MM.1S (cell line): ENCODE data around the gene BEGAIN.

Experiments used
- DNase-seq: peaks from one replicate; pipeline ENCODE4 v3.0.0-alpha.2; 2015
- H2AFZ ChIP-seq: fragments of 300-600 bp; sonication (generic); 2 replicates; pipeline ENCODE4 v1.6.0; 2016; ENCODE audit warnings: antibody characterized with exemption, low read length
- H3F3A ChIP-seq: fragments of 300-600 bp; sonication (generic); 2 replicates; pipeline ENCODE4 v1.6.1; 2016; ENCODE audit warnings: mild to moderate bottlenecking, antibody characterized with exemption, low read length, moderate library complexity, mixed read lengths; ENCODE audit not compliant: insufficient read depth
- H3K27ac ChIP-seq: fragments of 300-600 bp; sonication (generic); 2 replicates; pipeline ENCODE4 v1.5.1; 2016; ENCODE audit warnings: mild to moderate bottlenecking, low read length
- H3K27me3 ChIP-seq: fragments of 300-600 bp; sonication (generic); replicated peaks from 2 replicates; pipeline ENCODE4 v1.6.0; 2016; ENCODE audit warnings: low read length; ENCODE audit not compliant: insufficient read depth
- H3K36me3 ChIP-seq: fragments of 300-600 bp; sonication (generic); replicated peaks from 2 replicates; pipeline ENCODE4 v1.6.1; 2016; ENCODE audit warnings: mild to moderate bottlenecking, low read length, mixed read lengths; ENCODE audit not compliant: insufficient read depth
- H3K4me1 ChIP-seq: fragments of 300-600 bp; sonication (generic); 2 replicates; pipeline ENCODE4 v1.6.1; 2016; ENCODE audit warnings: low read length, mixed read lengths
- H3K4me2 ChIP-seq: fragments of 300-600 bp; sonication (generic); 2 replicates; pipeline ENCODE4 v1.6.0; 2016; ENCODE audit warnings: low read depth, low read length
- H3K4me3 ChIP-seq: fragments of 300-600 bp; sonication (generic); 2 replicates; pipeline ENCODE4 v1.5.1; 2016; ENCODE audit warnings: low read length, mixed read lengths
- H3K79me2 ChIP-seq: fragments of 300-600 bp; sonication (generic); 2 replicates; pipeline ENCODE4 v1.6.1; 2016; ENCODE audit warnings: mixed run types, low read length, mixed read lengths
- H3K9ac ChIP-seq: fragments of 300-600 bp; sonication (generic); 2 replicates; pipeline ENCODE4 v1.6.1; 2016; ENCODE audit warnings: low read length, mixed read lengths
- H3K9me2 ChIP-seq: fragments of 300-600 bp; sonication (generic); replicated peaks from 2 replicates; pipeline ENCODE4 v1.6.1; 2016; ENCODE audit warnings: mild to moderate bottlenecking, low read length, mixed read lengths; ENCODE audit not compliant: insufficient read depth
- H3K9me3 ChIP-seq: fragments of 300-600 bp; sonication (generic); replicated peaks from 2 replicates; pipeline ENCODE4 v1.6.1; 2016; ENCODE audit warnings: mild to moderate bottlenecking, low read length, mixed read lengths; ENCODE audit not compliant: insufficient read depth
- H4K20me1 ChIP-seq: fragments of 300-600 bp; sonication (generic); 2 replicates; pipeline ENCODE4 v1.6.1; 2016; ENCODE audit warnings: mild to moderate bottlenecking, low read length, moderate library complexity, mixed read lengths; ENCODE audit not compliant: insufficient read depth
- EZH2 ChIP-seq: fragments of 300-600 bp; sonication (generic); optimal IDR thresholded peaks from 2 replicates; pipeline ENCODE3; 2017; ENCODE audit warnings: low read depth, mild to moderate bottlenecking, antibody characterized with exemption, low read length, mixed read lengths
- EZH2phosphoT487 ChIP-seq: fragments of 300-600 bp; sonication (generic); IDR thresholded peaks from 2 replicates; pipeline ENCODE4 v1.6.1; 2018; ENCODE audit warnings: antibody characterized with exemption, low read length
- TF ChIP-seq, protein P1 (sequence below): fragments of 300-600 bp; sonication (generic); IDR thresholded peaks from 2 replicates; pipeline ENCODE4 v1.5.1; 2016; ENCODE audit warnings: antibody characterized with exemption, low read length, mixed read lengths

The BEGAIN gene

DNA sequence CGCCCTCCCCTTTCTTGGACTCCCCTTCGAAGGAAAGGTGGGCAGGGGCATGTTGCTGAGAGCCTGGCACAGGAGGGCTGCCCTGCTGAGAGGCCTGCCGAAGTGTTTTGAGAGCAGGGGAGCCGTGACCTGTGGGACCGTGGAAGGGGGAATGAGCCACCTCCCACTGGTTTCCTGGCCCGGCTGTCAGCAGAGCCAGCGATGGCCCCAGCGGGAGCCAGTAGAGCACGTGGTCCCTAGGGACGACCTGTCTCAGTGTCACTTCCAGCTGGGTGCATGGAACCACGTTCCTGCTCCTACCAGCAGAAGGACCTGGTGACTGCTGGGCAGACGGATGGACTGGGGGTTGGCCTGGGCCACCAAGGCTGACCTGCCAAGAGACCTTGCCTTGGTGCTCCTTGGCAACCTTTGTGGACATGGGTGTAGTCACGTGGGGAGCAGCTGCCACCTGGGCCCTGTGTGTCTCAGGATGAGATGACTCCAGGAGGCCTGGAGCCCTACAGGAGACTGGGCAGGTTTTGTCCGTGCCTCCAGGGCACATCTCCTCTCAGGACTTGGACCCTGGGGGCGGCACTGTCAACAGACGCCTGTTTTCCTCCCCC, 34.6 kb downstream of the BEGAIN start:
- Histone ChIP-seq H3K4me1 (no peaks in the 10 kb centered on the region), H3K36me3 (no peaks in the 10 kb centered on the region), H3K9me2 (no peaks in the 10 kb centered on the region), H3F3A (no peaks in the 10 kb centered on the region), H3K27ac (no peak overlapping the region), H3K4me3 (no peak overlapping the region), H3K9ac (no peak overlapping the region), H3K27me3 (peaks cover 24% of the 10 kb centered on the region), H3K4me2 (no peak overlapping the region), H4K20me1 (no peaks in the 10 kb centered on the region), H2AFZ (no peak overlapping the region), H3K79me2 (no peaks in the 10 kb centered on the region), H3K9me3 (no peaks in the 10 kb centered on the region)
- no peak for DNase-seq
- TF ChIP-seq EZH2phosphoT487 = no peak
- TF ChIP-seq, protein P1, sequence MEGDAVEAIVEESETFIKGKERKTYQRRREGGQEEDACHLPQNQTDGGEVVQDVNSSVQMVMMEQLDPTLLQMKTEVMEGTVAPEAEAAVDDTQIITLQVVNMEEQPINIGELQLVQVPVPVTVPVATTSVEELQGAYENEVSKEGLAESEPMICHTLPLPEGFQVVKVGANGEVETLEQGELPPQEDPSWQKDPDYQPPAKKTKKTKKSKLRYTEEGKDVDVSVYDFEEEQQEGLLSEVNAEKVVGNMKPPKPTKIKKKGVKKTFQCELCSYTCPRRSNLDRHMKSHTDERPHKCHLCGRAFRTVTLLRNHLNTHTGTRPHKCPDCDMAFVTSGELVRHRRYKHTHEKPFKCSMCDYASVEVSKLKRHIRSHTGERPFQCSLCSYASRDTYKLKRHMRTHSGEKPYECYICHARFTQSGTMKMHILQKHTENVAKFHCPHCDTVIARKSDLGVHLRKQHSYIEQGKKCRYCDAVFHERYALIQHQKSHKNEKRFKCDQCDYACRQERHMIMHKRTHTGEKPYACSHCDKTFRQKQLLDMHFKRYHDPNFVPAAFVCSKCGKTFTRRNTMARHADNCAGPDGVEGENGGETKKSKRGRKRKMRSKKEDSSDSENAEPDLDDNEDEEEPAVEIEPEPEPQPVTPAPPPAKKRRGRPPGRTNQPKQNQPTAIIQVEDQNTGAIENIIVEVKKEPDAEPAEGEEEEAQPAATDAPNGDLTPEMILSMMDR = no peak
- TF ChIP-seq EZH2 = no peak

DNA sequence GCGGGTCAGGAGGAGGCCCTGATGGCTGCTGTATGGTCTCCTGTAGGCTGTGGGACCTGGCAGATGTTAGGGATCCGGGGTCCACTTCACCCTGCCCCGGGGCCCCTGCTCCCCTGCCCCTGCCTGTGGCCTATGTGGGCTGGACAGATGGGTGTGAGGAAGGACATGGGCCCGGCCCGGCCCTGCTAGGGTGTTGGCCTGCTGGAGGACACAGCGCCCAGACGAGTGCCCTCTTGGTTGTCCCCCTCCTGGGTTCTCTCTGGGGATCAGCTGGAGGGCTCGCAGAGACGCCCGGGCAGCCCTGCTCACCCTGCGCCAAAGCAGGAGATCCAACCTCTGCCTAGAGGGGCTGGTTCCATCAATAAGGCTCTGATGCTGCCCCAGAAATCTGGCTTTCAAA, 36.2 kb downstream of the BEGAIN start:
- no peak overlapping the region for H3K27ac ChIP-seq
- H3K9ac ChIP-seq = no peak overlapping the region
- H3K36me3 ChIP-seq = no peaks in the 10 kb centered on the region
- H3K4me1 ChIP-seq = no peaks in the 10 kb centered on the region
- no peaks in the 10 kb centered on the region for H3K9me3 ChIP-seq
- H3K4me2 ChIP-seq = no peak overlapping the region
- TF ChIP-seq EZH2 = no peak
- TF ChIP-seq EZH2phosphoT487 = no peak
- TF ChIP-seq, protein P1 = no peak
- no peaks in the 10 kb centered on the region for H3K9me2 ChIP-seq
- no peak for DNase-seq
- no peaks in the 10 kb centered on the region for H3K79me2 ChIP-seq
- peaks cover 15% of the 10 kb centered on the region for H3K27me3 ChIP-seq
- H3F3A ChIP-seq = no peaks in the 10 kb centered on the region
- H4K20me1 ChIP-seq = no peaks in the 10 kb centered on the region
- H2AFZ ChIP-seq = no peak overlapping the region
- no peak overlapping the region for H3K4me3 ChIP-seq

DNA sequence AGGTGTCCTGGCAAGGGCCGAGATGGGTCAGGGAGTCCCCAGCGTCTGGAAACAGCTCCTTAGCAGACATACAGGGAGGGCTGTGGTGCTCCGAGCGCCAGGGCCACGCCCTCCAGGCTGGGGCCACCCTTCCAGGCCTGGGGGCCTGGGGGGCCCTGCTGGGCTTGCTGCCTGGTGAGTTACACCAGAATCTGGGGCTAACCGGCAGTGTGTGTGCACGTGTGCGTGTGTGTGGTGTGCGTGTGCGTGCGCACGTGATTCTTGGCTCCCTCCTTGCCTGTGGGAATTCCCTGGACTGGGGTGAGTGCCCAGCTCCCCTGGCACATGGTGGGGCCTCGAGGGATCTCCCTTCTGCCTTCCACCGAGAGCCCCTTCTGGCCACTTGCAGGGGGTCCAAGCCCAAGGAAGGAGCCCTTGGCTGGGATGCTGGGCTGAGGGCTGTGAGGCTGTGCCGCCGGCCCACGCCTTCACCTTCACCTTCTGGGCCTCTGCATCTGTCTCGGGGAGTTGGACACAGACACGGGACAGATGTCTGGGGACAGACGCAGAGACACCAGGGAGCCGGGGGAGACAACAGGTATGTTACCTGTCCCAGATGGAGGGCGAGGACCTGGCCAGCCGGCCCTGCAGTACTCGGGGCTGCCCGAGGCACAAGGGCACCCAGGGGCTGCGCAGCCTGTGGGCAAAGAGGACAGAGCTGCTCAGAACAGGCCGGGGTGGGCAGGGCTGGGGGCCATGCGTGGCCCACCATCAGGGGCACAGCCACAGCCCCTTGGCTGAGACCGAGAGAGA, 37.2 kb downstream of the BEGAIN start:
- no peak overlapping the region for H3K9ac ChIP-seq

More for the DNA sequence above, 37.2 kb downstream of the BEGAIN start:
- Histone ChIP-seq H2AFZ (no peak overlapping the region), H3K27ac (no peak overlapping the region), H4K20me1 (no peaks in the 10 kb centered on the region), H3K9me2 (no peaks in the 10 kb centered on the region), H3K79me2 (no peaks in the 10 kb centered on the region), H3K4me2 (no peak overlapping the region), H3K27me3 (peaks cover 15% of the 10 kb centered on the region), H3K4me1 (no peaks in the 10 kb centered on the region), H3K4me3 (no peak overlapping the region), H3K36me3 (no peaks in the 10 kb centered on the region), H3F3A (0 out of 2 replicates have a peak, but pooled peaks cover 2% of the 10 kb centered on the region), H3K9me3 (no peaks in the 10 kb centered on the region)
- DNase-seq = no peak
- TF ChIP-seq, protein P1 = no peak
- TF ChIP-seq EZH2 (no peak), EZH2phosphoT487 (no peak)
